ENCODE data around the gene FBXL4. TPM values are rescaled to one million over a fixed set of nuclear protein-coding genes. Genes with fewer than 3 reads are reported as not detected.

FBXL4 gene
- total RNA-seq, 4 donors from 2014 or later = 16.4 to 35.0 (median 22.4) TPM

- in situ Hi-C loops (cut with MboI; ENCODE audit: low sequenced_read_pairs in 4 of 4) (no loop called here), intact Hi-C loops (cut with DNase I; ENCODE audit: low total_unique reads) (no loop called here)
- ATAC-seq (no peak), DNase-seq (no peak)
- H3K4me3 ChIP-seq = no peak overlapping the region
- no peaks in the 10 kb centered on the region for H3K27me3 ChIP-seq
- TF ChIP-seq POLR2A (IDR thresholded peaks at IDR 0.05) (no peak), CTCF (IDR thresholded peaks at IDR 0.05 in 4 of 5, conservative IDR thresholded peaks at IDR 0.05 in 1 of 5) (no peak)
- no peak overlapping the region for H3K27ac ChIP-seq
- peaks cover 3 to 6% of the 10 kb centered on the region in 2 donors for H3K4me1 ChIP-seq
- no peaks in the 10 kb centered on the region for H3K9me3 ChIP-seq
- H3K36me3 ChIP-seq = no peaks in the 10 kb centered on the region
Observed at GRCh38 chr6:98937351-98937750, 10.4 kb downstream of the FBXL4 start.

GRCh38 chr6:98932381-98932780 is 15.4 kb downstream of the FBXL4 start:
- intact Hi-C loops (cut with DNase I; ENCODE audit: low total_unique reads) = no loop called here
- ATAC-seq (no peak), DNase-seq (no peak)
- in situ Hi-C loops (cut with MboI; ENCODE audit: low sequenced_read_pairs in 4 of 4) = no loop called here
- TF ChIP-seq CTCF (IDR thresholded peaks at IDR 0.05 in 4 of 5, conservative IDR thresholded peaks at IDR 0.05 in 1 of 5) (no peak), POLR2A (IDR thresholded peaks at IDR 0.05) (no peak)
- no peaks in the 10 kb centered on the region for H3K9me3 ChIP-seq
- H3K27me3 ChIP-seq = no peaks in the 10 kb centered on the region
- peaks cover 6 to 7% of the 10 kb centered on the region in 2 donors for H3K4me1 ChIP-seq
- H3K27ac ChIP-seq = no peak overlapping the region
- H3K4me3 ChIP-seq = no peak overlapping the region
- H3K36me3 ChIP-seq = no peaks in the 10 kb centered on the region

GRCh38 chr6:98931696-98932095 is 16.1 kb downstream of the FBXL4 start:
- peaks cover 6 to 7% of the 10 kb centered on the region in 2 donors for H3K4me1 ChIP-seq
- ATAC-seq = no peak

GRCh38 chr6:98929498-98930060 is 18.2 kb downstream of the FBXL4 start:
- intact Hi-C loops (cut with DNase I; ENCODE audit: low total_unique reads) (no loop called here), in situ Hi-C loops (cut with MboI; ENCODE audit: low sequenced_read_pairs in 4 of 4) (no loop called here)
- H3K27ac ChIP-seq = no peak overlapping the region
- ATAC-seq (no peak), DNase-seq (no peak)
- no peaks in the 10 kb centered on the region for H3K9me3 ChIP-seq
- H3K4me3 ChIP-seq = no peak overlapping the region
- H3K27me3 ChIP-seq = no peaks in the 10 kb centered on the region
- TF ChIP-seq CTCF (IDR thresholded peaks at IDR 0.05 in 4 of 5, conservative IDR thresholded peaks at IDR 0.05 in 1 of 5) = no peak
- TF ChIP-seq POLR2A (IDR thresholded peaks at IDR 0.05) = no peak
- peaks cover 6 to 13% of the 10 kb centered on the region in 2 donors for H3K4me1 ChIP-seq
- peaks cover 0 to 4% of the 10 kb centered on the region in 2 donors for H3K36me3 ChIP-seq

More at GRCh38 chr6:98931696-98932095, 16.1 kb downstream of the FBXL4 start:
- no peak overlapping the region for H3K27ac ChIP-seq
- H3K9me3 ChIP-seq = no peaks in the 10 kb centered on the region
- peaks cover 0 to 2% of the 10 kb centered on the region in 2 donors for H3K36me3 ChIP-seq
- intact Hi-C loops (cut with DNase I; ENCODE audit: low total_unique reads) = no loop called here
- TF ChIP-seq CTCF (IDR thresholded peaks at IDR 0.05 in 4 of 5, conservative IDR thresholded peaks at IDR 0.05 in 1 of 5) = no peak
- TF ChIP-seq POLR2A (IDR thresholded peaks at IDR 0.05) = no peak
- no peak overlapping the region for H3K4me3 ChIP-seq
- no peaks in the 10 kb centered on the region for H3K27me3 ChIP-seq
- DNase-seq = no peak
- in situ Hi-C loops (cut with MboI; ENCODE audit: low sequenced_read_pairs in 4 of 4) = no loop called here

GRCh38 chr6:98928688-98929087 is 19.1 kb downstream of the FBXL4 start:
- ATAC-seq = no peak
- Histone ChIP-seq H3K4me1 (peaks cover 6 to 16% of the 10 kb centered on the region in 2 donors), H3K9me3 (no peaks in the 10 kb centered on the region), H3K4me3 (no peak overlapping the region), H3K27ac (no peak overlapping the region), H3K36me3 (peaks cover 0 to 4% of the 10 kb centered on the region in 2 donors), H3K27me3 (no peaks in the 10 kb centered on the region)
- no peak for TF ChIP-seq CTCF (IDR thresholded peaks at IDR 0.05 in 4 of 5, conservative IDR thresholded peaks at IDR 0.05 in 1 of 5)
- no peak for DNase-seq
- in situ Hi-C loops (cut with MboI; ENCODE audit: low sequenced_read_pairs in 4 of 4) = no loop called here
- intact Hi-C loops (cut with DNase I; ENCODE audit: low total_unique reads) = no loop called here

All from gastrocnemius medialis (tissue), 4 donors.